Dendritic cell treated with granulocyte-macrophage colony-stimulating factor and Interleukin-4, amounts not matched to agents 40 ng/mL and 50 ng/mL, for 4 days (primary cell): ENCODE measurements around the gene APOL4.
A peak's percentile ranks its signal among the peaks of the same experiment; 100 is the strongest.
"Not testable (repeated sequence)": the region's sequence is repeated elsewhere in the genome, so short reads cannot be mapped to it uniquely, and the experiment has no call there.

Experiments
- H3K27ac Mint-ChIP-seq: one replicate; pipeline ENCODE4 v1.8.0; 2022; ENCODE audit warnings: mild to moderate bottlenecking, mixed read lengths
- H3K27me3 Mint-ChIP-seq: one replicate; pipeline ENCODE4 v1.8.0; 2022; ENCODE audit warnings: mild to moderate bottlenecking, mixed read lengths
- H3K36me3 Mint-ChIP-seq: one replicate; pipeline ENCODE4 v1.8.0; 2022; ENCODE audit warnings: low read depth, mixed read lengths
- H3K4me1 Mint-ChIP-seq: one replicate; pipeline ENCODE4 v1.8.0; 2022; ENCODE audit warnings: low read depth, mixed read lengths
- H3K4me3 Mint-ChIP-seq: one replicate; pipeline ENCODE4 v1.8.0; 2022; ENCODE audit warnings: mild to moderate bottlenecking, moderate library complexity, mixed read lengths
- H3K9me3 Mint-ChIP-seq: one replicate; pipeline ENCODE4 v1.8.0; 2022; ENCODE audit warnings: mixed read lengths
- intact Hi-C: fragments of 100-400 bp; cut with micrococcal nuclease; formaldehyde crosslinking; loops from one replicate; pipeline ENCODE4 v1.15.0; 2022

Gene APOL4

DNA sequence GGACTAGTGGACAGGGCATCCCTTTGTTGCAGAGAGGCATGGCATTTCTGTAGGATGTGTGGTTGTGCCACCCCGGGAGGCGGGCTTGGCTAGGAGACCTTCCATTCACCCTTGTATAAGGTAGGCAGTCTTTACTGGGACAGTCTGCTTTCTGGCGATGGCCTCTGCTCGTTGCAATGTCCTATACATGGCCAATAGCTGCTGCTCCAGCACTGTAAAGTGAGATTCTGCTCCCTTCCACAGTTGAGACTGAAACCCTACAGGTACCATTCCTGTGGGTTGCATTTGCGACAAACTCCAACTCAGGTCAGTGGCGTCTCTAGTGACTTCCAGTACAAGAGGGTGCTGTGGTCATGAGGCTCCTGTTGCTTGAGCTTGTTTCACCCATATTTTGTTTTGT is 20.7 kb downstream of the APOL4 start:
- Mint-ChIP-seq H3K27me3 (no peaks in the 10 kb centered on the region), H3K36me3 (no peaks in the 10 kb centered on the region), H3K9me3 (no peaks in the 10 kb centered on the region), H3K4me1 (peaks cover 6% of the 10 kb centered on the region), H3K27ac (no peak overlapping the region), H3K4me3 (no peak overlapping the region)
- intact Hi-C loops: loop anchor here (1.0 to 5.0 kb wide), 2 partner anchors 36 to 41 kb away; no protein-coding TSS in a partner anchor

DNA sequence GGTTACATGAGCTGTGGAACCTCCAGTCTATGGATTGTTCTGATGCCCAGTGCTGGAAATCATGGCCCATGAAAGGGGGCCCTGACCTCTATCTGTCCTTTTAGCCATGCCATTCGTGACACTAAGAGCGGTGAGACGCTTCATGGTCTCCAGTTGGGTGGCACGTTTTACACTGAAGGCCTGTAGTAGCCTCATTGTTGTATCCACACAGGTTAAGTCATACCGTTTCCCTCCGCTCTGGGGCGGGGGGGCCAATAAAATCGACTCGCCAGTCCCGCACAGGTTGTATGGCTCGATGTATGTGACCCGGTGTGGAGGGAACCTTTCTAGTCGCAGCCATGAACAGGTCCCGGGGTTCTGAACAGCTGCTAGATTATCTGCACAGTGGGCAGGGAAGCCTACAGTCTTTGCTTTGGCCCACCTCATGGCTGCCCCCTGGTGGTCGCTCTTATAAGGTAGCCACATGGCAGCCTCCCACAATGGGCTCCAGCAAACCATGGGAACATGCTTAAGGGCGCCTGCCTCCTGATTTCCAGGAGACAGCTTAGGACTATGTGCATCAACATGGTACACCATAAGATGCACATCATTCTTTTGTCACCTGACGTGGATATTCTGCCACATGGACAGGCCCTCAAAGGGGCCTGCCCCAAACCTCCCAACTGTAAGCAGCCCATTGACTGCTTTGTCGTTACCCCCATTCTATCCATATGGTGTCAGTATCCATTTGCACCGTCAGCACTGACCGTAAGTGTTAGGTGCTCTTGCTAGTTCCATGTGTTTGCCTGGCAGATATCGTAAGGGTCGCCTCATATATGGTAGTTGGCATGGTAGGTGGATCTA is 21.4 kb downstream of the APOL4 start:
- Mint-ChIP-seq H3K27ac (no peak overlapping the region), H3K4me3 (no peak overlapping the region), H3K36me3 (no peaks in the 10 kb centered on the region), H3K4me1 (peaks cover 6% of the 10 kb centered on the region), H3K27me3 (no peaks in the 10 kb centered on the region), H3K9me3 (no peaks in the 10 kb centered on the region)
- intact Hi-C loops: loop anchor here (1.0 to 5.0 kb wide), 2 partner anchors 35 to 42 kb away; no protein-coding TSS in a partner anchor

DNA sequence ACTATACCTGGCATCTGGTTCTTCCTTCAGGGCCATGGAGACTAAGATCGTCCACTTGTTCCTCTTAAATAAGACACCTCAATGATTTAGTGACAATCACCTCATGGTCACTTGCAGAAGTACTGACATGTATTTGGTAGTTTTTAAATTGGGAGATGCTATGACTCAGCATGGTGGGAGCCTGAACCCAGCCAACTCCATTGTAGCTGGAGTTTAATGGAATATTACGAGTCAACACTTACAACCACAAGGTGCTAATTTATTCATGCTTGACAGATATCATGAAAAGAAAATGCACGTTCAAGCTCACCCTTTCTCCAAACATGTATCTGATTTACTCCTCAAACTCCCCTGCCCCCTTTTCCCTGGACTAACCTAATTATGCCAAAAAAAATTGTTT is 24.4 kb downstream of the APOL4 start:
- no peak overlapping the region for H3K27ac Mint-ChIP-seq
- no peak overlapping the region for H3K4me3 Mint-ChIP-seq
- H3K9me3 Mint-ChIP-seq: no peaks in the 10 kb centered on the region
- H3K36me3 Mint-ChIP-seq: no peaks in the 10 kb centered on the region
- peaks cover 6% of the 10 kb centered on the region for H3K4me1 Mint-ChIP-seq
- intact Hi-C loops: no loop called here
- no peaks in the 10 kb centered on the region for H3K27me3 Mint-ChIP-seq

DNA sequence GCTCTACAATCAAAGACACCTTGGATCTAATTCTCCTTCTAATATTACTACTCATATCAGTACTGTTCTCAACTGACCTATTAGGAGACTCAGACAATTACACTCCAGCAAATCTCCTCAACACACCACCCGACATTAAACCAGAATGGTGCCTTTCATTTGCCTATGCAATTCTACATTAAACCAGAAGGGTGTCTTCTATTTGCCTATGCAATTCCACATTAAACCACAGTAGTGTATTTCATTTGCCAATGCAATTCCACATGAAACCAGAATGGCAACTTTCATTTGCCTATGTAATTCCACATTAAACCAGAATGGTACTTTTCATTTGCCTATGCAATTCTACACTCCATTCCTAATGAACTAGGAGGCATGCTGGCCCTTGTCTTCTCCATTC is 25.7 kb downstream of the APOL4 start:
- Mint-ChIP-seq H3K4me3 (no peak overlapping the region), H3K4me1 (peaks cover 6% of the 10 kb centered on the region), H3K27ac (no peak overlapping the region), H3K9me3 (no peaks in the 10 kb centered on the region), H3K27me3 (peaks cover 2% of the 10 kb centered on the region), H3K36me3 (no peaks in the 10 kb centered on the region)
- intact Hi-C loops: no loop called here

DNA sequence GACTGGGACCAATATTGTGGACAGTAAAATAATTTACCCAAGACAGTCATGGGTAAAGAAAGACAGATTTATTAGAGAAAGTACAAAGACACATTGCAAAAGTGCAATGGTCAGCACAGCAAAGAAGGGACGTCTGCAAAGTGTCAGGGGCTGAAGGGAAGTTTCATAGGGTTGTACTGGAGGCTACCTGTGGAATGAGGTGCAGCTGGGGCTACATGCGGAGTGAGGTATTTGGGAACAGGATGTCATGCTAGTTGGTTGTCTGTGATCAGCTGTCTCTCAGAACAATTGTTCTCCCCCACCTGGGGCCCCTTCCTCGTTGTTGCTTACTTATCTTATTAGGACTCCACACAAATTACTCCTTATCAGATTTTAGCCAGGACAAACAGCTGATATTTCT is 29.7 kb downstream of the APOL4 start:
- peaks cover 2% of the 10 kb centered on the region for H3K27me3 Mint-ChIP-seq
- H3K9me3 Mint-ChIP-seq: no peaks in the 10 kb centered on the region
- H3K4me1 Mint-ChIP-seq: peaks cover 3% of the 10 kb centered on the region
- no peaks in the 10 kb centered on the region for H3K36me3 Mint-ChIP-seq
- intact Hi-C loops: no loop called here
- H3K4me3 Mint-ChIP-seq: no peak overlapping the region
- H3K27ac Mint-ChIP-seq: no peak overlapping the region

DNA sequence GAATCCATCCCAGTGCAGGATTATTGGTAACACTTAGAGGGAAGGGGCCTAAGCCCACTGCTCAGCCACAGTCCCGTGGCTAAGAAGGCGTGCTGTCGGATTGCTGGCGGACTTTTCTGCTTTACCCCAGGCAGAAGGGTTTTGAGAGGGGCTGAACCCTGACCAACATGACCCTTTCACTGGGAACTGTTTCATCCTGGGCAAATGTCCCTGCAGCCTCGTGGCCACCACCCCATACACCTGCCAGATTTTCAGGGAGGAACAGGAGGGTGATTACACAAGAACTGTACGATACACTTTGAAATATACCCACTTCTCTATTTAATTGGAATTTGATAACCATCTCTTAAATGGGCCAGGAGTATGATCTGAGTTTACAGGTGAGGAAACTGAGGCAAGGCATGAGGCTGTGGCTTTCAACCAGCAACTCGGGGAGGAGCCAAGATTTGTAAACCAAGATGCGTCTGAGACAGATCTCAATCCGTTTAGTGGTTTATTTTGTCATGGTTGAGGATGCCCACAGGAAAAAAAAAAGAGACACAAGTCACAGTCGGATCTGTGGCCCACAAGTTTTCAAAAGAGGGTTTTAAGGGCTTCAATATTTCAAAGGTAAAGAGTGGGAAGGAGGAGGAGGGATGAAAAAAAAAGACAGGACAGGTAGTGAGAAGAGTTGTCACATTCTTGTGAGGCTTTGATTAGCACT is 34.9 kb downstream of the APOL4 start:
- Mint-ChIP-seq H3K36me3 (no peaks in the 10 kb centered on the region), H3K9me3 (no peaks in the 10 kb centered on the region), H3K27me3 (no peaks in the 10 kb centered on the region), H3K27ac (peak overlapping the region; percentile 49), H3K4me3 (no peak overlapping the region), H3K4me1 (peaks cover 56% of the 10 kb centered on the region)
- intact Hi-C loops: no loop called here

DNA sequence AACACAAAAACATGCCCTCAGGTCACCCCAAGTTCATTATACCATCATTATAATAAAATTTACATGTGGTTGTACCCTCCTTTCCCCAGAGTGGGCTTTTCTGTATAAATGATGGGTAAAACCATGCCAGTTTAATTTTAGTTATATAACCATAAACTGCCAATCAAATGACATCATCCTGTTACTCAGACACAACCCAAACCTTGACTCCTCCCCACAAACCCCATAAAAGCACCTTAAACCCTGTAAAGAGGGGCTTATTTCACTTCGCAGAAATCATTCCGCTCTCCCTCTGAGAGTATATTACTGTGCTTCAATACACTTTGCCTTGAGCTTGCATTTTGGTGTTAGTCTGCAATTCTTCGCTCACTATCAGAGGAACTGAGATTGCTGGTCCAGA is 35.5 kb downstream of the APOL4 start:
- no peaks in the 10 kb centered on the region for H3K27me3 Mint-ChIP-seq
- intact Hi-C loops: no loop called here

DNA sequence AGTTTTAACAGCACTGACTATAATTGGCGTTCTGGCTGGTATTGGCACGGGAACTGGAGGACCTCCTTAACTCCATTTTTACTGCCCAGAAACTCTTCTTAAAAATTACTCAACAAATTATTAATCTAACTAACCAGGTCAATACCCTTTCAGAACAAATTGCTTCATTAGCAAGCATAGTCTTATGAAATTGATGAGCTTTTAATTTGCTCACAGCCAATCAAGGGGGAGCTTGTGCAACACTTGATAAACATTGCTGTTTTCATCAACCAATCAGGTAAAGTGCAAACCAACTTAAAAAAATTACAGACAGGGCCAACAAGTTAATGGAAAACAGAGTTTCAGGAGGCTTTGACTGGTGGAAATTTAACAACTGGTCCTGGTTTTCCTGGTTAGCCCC is 36.5 kb downstream of the APOL4 start:
- Mint-ChIP-seq H3K9me3 (no peaks in the 10 kb centered on the region), H3K4me3 (no peak overlapping the region), H3K27ac (peak overlapping the region; percentile 81), H3K27me3 (no peaks in the 10 kb centered on the region), H3K4me1 (peaks cover 71% of the 10 kb centered on the region), H3K36me3 (no peaks in the 10 kb centered on the region)
- intact Hi-C loops: no loop called here

More for the DNA sequence above, 35.5 kb downstream of the APOL4 start:
- Mint-ChIP-seq H3K27ac (peak overlapping the region; percentile 81), H3K4me1 (peaks cover 61% of the 10 kb centered on the region), H3K9me3 (no peaks in the 10 kb centered on the region), H3K4me3 (no peak overlapping the region), H3K36me3 (no peaks in the 10 kb centered on the region)

DNA sequence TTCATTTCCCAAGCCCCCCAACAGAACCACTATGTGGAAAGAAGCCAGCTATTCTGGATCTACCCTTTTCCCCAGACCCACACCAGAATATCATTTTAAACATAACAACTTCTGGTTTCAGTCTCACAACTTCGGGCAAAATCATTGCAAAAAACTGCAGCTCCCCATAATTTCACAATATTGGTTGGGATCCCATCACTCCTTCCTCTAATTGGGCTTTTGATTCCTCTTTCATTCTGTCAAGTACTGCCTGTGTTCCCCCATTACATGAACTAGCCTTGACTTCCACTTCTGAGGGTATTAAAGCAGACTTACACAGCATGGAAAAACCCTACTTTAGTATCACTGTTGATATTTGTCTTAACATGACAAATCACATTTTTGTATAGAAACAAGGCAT is 37.0 kb downstream of the APOL4 start:
- Mint-ChIP-seq H3K4me3 (peak overlapping the region; percentile 37), H3K9me3 (no peaks in the 10 kb centered on the region), H3K4me1 (peaks cover 76% of the 10 kb centered on the region), H3K36me3 (no peaks in the 10 kb centered on the region), H3K27ac (peak overlapping the region; percentile 81), H3K27me3 (no peaks in the 10 kb centered on the region)
- intact Hi-C loops: no loop called here

DNA sequence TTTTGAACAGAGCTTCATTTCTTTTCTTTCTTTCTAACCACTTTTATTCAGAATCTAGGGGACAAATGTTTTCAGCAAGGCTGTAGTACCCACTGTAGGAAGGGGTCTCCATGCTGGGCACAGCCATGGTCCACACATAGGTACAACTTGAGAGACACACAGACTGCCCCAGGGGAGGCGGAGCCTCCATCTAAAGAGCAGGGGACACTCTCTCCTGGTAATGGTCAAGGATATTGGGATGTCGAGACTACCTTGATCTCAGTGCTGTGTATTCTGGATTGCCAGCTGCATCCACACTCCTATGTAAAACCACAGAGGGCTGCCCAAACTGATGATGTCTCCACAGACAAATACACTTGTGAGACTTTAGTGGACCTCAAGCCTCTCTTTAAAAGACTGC is 38.1 kb downstream of the APOL4 start:
- H3K4me3 Mint-ChIP-seq: no peak overlapping the region
- intact Hi-C loops: no loop called here
- H3K4me1 Mint-ChIP-seq: peaks cover 87% of the 10 kb centered on the region
- no peaks in the 10 kb centered on the region for H3K36me3 Mint-ChIP-seq
- H3K9me3 Mint-ChIP-seq: no peaks in the 10 kb centered on the region
- H3K27ac Mint-ChIP-seq: peak overlapping the region; percentile 81
- no peaks in the 10 kb centered on the region for H3K27me3 Mint-ChIP-seq

DNA sequence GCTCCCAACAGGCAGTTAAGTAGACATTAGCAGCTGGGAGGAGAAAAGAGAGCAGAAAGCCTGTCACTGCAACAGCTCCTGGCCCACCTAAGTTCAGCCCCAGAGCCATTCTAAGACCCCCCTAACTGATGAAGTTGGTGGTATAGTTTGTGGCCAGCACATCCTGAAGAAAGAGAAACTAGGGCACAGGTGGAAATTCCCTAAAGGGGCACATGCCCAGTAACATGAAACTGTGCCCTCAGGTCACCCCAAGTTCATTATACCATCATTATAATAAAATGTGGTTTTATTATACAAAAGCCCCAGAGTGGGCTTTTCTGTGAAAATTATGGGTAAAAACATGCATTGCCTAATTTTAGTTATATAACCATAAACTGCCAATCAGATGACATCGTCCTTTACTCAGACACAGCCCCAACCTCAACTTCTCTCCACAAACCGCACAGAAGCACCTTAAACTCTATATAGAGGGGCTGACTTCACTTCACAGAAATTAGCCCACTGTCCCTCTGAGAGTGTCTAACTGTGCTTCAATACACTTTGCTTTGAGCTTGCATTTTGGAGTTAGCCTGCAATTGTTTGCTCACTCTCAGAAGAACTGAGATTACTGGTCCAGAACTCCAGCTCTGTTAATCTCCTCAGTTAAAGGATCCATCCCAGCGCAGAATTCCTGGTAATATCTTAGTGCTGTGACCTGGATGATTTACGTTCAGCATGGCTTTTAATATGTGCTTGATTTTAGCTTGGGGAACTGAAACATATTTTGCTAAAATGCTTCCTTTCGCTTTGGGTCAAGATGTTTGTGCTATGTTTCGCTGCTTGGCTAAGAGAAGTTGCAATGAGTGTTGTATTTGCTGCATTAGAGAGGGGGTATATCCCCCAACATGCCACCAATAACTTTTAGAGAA is 39.2 kb downstream of the APOL4 start:
- Mint-ChIP-seq H3K4me1 (peaks cover 98% of the 10 kb centered on the region), H3K36me3 (no peaks in the 10 kb centered on the region), H3K4me3 (no peak overlapping the region), H3K27me3 (no peaks in the 10 kb centered on the region), H3K27ac (peak overlapping the region; percentile 81), H3K9me3 (no peaks in the 10 kb centered on the region)
- intact Hi-C loops: no loop called here

DNA sequence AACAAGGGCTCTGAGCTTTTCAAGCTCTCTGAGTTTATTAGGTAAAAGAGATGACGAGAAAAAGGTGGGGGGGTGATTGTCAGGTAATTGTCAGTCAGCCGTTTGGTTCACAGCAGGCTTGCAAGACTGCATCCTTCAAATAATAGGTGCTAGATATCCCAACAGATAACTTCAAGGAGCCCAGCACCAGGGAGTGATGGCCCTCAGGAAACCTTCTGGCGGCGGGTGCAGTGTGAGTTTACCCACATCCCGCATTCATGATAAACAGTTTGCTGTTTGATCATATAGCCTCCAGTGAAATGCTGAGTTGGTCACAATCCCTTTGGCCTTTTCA is 39.8 kb downstream of the APOL4 start:
- H3K36me3 Mint-ChIP-seq, H3K4me3 Mint-ChIP-seq, H3K9me3 Mint-ChIP-seq, H3K27me3 Mint-ChIP-seq, intact Hi-C loops: not testable (repeated sequence)
- H3K4me1 Mint-ChIP-seq: peaks cover 99% of the 10 kb centered on the region
- H3K27ac Mint-ChIP-seq: peak overlapping the region; percentile 82

DNA sequence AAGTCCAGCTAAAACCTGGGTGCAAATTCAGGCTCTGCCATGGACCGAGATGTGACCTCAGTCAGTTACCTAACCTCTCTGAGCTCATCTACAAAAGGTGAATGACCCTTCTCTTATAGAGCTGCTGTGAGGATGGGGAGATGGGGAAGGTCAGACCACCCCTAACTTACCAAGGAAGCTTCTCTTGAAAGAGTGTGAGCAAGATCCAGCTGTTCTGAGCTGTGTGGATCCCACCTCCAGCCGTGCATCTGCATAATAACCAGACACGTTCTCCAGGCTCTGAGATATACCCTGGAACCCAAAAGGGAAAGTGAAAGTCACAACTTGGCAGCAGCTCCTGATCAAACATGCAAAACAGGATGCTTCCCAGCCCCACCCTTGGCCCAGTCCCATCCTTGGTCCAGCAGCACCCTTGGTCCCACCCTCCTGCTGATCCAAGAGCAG is 41.1 kb downstream of the APOL4 start, which contains the start of gene APOL3:
Gene APOL3, minus strand, starts transcription at position 257 of the 444 bp plus-strand sequence. CDS start 11,700 bp downstream, outside the sequence.
- Mint-ChIP-seq H3K4me1 (peaks cover 99% of the 10 kb centered on the region), H3K27me3 (no peaks in the 10 kb centered on the region), H3K9me3 (no peaks in the 10 kb centered on the region), H3K4me3 (peak within 1 kb of the TSS; percentile 74), H3K27ac (peak within 1 kb of the TSS; percentile 82), H3K36me3 (peaks cover 7% of the 10 kb centered on the region)
- intact Hi-C loops: no loop called here
